GM21528 (cell line): Measurements from ENCODE around the gene PHACTR1.

ENCODE experiments used
- ATAC-seq: cut with Tn5 transposase; IDR thresholded peaks from one replicate; pipeline ENCODE4 v1.9.1; 2021; ENCODE audit warnings: mild to moderate bottlenecking, moderate library complexity; ENCODE audit not compliant: unreplicated experiment, low FRiP score

Gene PHACTR1

DNA sequence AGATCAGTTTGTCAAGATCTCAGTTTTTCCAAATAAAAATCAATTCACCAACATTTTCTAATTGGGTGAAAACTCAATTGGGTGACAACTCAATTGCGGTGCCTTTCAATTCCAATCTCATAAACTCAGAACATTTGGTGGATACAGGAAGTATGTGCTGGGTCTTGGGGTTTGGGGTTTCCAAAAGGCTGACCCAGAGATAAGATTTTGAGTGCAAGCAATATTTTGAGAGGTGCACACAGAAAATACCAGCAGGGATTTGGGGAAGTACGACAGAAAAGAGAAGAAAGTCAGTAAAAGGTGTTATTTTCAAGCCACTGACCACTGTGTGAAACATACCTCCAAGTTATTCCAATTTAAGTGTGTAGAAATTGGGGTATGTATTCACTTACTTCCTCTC is 258.0 kb downstream of the PHACTR1 start:
- no peak for ATAC-seq

DNA sequence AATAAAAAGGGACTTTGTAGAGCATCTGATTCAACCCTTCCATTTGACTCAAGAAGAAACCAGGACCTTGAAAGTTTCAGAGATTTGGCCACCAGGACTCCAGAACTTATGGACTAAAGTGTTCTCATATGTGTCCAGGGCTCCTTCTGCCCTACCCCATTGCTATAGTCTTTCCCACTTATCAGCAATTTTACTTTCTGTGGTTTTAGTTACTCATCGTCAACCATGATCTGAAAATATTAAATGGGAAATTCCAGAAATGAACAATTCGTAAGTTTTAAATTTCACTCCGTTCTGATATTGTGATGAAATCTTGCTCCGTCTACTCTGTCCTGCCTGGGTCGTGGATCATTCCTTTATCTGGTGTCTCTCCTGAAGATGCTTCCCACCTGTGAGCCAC is 259.8 kb downstream of the PHACTR1 start:
- no peak for ATAC-seq

DNA sequence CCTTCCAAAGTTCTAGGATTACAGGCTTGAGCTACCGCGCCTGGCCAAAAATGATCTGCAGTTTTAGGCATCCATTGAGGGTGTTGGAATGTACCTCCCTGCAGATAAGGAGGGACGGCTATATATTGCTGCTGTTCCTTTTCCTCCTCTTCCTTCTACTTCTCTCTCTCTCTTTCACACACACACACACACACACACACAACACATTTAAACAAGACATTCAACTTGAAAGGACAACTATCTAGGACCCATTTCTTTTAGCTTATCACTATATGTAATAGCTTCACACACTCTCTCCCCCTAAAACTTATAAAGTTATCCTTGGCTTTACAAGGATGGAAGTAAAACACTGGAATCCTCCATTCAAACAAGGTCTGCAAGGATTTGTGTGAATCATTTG is 260.6 kb downstream of the PHACTR1 start:
- no peak for ATAC-seq

DNA sequence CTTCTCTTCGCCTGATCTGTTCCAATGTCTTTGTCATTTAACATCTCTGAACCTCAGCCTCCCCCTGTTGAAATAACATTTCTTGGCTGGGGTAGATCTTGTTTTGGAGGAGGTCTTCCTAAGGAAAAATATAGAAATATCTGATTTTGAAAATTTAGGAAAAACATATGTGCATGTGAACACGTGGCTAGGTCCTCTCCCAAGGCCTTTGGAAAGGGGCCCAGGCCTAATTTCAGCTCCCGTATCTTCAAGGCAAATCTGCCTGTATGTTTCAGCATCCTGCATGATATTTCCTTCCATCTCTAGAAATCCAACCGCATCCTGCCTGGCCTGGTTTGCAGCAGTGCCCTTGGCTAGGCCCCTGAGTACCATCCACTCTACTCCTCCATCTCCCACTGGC is 261.2 kb downstream of the PHACTR1 start:
- no peak for ATAC-seq

DNA sequence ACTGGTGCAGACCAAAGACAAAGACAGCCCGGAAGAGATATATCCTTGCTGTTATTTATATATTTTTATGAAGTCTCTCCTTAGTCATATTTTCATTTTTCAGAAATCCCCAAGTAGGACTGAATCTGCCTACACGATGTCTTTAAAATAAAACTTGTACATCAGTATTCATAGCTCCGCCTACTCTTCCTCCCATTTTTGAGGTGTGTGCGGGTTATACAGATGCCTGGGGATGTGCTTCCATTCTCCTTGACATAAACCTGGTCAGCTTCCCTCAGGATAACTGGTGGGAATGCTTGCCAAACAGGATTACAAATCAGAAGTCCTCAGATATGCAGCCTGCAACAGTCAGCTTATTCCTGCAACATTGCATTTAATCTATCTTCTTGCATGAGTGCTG is 264.2 kb downstream of the PHACTR1 start:
- ATAC-seq: no peak

DNA sequence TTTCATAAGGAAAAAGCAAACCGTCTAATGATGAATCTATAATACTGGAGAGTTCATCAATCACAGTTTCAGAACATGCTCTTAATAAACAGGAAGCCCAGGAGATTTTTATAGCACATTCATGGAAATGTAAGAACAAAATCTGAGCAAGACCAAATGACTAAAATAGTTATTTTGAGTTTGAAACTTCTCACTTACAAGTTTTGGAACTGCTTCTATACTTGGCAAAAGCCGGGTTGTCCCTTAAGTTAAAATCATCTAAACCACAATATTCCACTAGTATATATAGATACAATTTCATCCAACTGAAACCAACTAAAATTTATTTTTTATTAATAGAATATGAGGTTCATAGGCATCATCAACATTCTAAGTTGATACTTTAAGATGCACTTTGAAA is 268.2 kb downstream of the PHACTR1 start:
- ATAC-seq: no peak

DNA sequence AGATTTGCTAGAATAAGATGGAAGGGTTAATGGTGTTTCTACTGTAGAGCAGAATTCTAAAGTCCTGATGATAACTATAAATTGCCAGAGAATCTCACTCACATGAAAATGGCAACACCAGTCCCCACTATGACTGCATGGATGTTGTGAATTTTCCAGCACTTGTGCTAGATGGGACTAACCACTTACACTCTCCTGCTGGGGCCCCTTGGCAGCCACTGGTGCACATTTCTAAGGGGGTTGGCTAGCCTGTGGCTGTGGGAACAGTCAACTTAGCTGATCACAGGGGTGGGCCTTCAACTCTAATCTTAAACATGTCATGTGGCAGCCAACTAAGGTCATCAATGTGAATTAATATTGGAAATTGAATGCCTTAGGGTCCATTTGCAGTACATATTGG is 271.2 kb downstream of the PHACTR1 start:
- ATAC-seq: no peak

DNA sequence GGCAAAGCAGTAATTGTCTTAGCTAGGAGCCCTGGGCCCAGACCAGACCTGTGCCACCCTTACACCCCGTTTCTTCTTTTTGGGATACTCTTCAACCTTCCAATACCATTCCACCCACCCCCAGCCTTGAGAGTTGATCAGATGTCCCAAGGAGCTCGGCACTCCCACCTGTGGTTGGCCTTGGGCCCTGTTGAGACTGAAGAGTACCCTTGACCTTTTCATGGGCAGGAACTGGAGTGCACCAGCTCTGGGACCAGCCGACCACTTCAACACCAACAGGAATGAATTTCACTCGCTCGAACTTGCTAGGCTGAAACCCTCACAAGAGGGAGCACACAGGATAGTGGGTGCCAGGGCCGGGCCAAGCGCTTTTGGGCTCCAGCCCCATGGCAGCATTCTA is 273.6 kb downstream of the PHACTR1 start:
- no peak for ATAC-seq

DNA sequence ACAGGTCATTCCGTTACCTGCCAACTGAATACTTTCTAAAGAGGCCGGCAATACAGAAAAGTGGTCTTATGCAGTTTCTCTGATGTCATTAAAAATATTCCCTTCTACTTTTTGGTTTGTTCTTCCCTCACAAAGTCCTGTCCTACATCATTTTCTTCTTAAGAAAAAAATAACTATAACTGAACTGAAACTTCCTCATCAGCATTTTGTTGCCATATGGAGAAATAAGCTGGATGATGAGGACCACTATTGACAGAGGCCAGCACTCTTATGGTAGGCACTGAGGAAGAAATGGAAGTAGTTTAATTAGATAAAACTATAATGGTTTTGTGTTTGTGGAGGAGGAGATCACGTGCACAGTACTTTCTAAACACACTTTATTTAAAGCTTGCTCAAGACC is 274.9 kb downstream of the PHACTR1 start:
- ATAC-seq: no peak

DNA sequence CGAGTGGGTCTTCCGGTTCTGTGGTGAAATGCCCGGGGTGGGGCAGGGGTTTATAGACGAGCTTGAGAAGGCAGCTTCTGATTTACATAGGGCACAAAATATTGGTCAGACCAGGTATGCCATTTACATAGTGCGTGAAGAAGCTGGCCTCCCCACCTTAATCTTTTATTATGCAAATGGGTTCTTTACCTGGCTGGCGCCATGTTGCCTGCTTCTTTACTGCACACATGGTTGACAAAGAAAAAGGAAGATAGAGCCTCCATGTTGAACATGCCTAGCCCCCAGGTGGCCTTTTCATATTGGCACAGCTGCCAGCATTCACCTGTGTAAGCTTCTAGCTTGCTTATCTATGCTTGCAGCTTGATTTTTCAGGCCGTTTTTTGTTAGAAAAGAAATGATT is 276.2 kb downstream of the PHACTR1 start:
- ATAC-seq: no peak

DNA sequence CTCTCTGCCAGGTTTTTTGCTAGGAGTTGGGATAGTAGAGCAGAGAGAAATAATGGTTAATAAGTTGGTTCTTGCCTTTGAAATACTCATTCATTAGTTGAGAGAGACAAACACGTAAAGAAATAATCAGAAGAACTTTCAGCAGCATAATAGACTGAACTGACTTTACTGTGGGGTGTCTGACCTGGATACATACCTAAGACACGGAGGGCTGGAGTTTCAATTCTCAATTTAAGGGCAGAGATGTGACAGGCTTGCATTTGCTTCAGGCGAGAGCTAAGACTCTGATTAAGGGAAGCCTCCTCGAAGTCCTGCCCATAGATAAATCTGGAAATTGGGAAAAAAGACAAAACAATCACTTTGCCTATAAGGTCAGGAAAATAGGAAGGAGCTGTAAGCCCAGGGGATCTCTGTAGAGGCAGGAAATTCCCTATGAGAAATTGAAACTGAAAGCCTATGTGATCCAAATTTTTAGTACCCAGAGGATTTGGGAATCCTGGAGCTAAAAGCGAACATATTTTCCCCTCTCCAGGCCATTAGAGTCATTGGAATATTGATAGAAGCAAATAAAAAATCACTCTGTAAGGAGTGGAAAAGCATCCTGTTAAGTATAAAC is 276.8 kb downstream of the PHACTR1 start:
- no peak for ATAC-seq

DNA sequence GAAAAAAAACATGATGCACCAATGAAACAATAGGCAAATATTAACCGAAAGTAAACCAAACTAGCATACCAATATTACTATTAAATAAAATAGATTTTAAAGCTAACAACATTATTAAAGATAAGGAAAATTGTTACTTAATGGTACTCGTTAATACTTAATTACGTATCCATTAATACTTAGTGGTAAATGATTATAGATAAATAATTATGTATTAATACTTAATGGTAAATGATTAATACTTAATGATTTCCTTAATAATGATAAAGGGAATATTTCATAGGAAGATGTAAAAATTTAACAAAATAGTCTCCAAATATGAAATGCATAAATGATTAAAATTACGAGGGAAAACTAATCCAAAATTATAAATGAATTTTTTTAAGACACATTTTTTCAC is 278.9 kb downstream of the PHACTR1 start:
- ATAC-seq: no peak

DNA sequence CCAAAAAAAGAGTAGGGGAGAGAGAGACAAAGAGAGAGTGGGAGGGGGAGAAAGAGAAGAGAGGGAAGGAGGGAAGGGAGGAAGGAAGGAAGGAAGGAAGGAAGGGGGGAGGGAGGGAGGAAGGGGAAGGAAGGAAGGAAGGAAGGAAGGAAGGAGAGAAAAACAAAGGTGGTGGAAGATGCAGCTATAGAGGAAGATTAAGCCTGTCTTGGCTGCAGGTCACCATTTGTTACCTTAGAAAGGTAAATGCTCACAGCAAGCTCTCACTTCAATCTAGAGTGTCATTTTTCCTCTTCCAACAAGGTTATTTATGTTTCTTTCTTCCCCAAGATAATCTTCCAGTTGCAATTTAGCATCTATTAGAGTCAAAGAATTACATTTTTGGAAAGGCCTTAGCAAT is 284.0 kb downstream of the PHACTR1 start:
- no peak for ATAC-seq

DNA sequence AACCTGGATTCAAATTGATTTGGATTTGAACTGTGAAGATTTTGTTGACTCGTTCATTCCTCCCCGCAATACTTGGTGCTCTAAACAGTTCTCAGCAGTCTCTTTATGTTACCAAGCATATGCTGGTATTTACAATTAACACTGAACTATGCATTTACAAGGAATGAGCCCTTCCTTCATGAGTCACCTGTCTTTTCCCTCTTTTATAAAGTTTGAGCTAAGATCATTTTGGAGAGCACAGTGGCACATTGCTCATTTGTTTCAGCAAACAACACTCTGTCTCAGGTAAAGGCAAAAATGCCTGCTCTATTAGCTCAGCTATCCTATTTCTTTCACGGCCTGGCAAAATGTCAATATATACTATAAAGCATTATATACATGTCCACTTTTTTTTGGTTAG is 285.4 kb downstream of the PHACTR1 start:
- ATAC-seq: no peak

DNA sequence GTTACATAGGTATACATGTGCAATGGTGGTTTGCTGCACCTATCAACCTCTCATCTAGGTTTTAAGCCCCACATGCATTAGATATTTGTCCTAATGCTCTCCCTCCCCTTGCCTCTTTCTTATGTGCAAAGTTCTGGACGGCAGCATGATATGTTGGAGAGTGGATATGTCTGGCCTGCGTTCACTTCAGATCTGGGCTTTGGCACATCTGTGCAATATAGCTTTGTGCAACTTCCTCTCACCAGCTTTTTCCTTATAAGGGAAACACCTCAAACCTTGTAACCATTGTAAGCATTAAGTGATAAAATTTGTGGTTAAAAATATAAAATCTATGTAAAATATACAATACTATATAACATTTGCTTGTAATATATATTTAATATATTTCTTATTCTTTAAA is 288.0 kb downstream of the PHACTR1 start:
- no peak for ATAC-seq

DNA sequence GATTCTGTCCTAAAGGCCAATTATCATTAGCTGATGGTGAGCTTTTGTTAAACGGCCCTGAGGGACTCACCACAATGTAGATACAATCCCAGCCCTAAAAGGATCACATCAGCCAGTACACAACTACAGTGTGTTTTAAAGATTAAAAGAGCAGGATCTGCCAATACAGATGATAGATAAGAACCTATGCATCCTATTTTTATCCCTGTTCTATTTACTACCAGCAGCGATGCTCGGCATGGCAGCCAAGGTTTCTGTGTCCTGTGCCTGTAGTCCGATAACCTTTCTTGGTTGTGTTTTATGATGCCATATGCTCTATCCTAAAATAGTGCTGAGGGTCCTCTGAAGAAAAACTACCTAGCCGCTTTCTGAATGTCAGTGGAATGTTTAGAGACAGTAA is 289.4 kb downstream of the PHACTR1 start:
- no peak for ATAC-seq

DNA sequence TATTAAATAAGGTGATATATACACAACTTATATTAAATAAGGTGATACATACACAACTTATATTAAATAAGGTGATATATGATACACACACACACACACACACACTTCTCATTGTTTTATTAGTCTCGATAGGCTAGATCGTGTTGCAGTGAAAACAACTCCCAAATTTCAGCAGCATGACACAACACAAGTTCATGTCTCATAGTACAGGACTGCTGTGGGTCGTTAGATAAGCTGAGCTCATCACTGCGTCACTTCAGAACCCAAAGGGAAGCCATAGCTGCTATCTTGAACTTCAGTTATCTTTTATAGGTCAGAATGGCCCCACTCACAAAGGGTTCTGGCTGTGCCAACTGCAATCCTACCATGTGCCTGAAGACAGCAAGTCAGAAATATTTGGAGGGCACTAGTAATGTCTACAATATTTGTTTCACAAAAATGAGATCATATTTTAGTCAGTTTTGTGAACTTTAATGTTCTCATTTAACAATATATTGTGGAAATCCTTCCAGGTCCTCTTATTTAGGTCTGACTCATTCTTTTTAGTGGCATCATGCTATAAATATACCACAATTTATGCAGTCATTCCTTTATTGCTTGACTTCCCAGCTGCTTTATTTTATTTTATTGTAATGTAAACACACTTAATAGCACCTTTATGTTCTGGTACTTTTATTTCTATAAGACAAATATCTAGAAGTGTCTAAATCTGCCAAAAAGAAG is 290.2 kb downstream of the PHACTR1 start:
- no peak for ATAC-seq

DNA sequence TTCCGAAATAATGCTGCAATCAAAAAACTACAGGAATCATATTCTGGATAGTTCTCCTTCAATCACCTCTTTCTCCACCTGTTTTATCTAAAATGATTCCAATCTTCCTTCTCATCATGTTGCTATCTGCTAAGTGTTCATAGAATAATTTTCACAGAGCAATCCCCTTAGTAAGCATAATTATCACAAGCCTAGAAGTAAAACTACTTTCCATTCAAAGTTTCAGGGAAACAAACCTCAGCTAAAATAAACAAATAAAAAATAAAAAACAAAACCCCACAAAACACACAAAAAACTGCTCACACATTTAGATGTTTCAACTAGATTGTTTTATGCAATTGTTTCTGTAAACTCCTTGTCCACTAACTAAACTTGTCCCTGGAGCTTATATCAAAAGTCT is 291.2 kb downstream of the PHACTR1 start:
- no peak for ATAC-seq

DNA sequence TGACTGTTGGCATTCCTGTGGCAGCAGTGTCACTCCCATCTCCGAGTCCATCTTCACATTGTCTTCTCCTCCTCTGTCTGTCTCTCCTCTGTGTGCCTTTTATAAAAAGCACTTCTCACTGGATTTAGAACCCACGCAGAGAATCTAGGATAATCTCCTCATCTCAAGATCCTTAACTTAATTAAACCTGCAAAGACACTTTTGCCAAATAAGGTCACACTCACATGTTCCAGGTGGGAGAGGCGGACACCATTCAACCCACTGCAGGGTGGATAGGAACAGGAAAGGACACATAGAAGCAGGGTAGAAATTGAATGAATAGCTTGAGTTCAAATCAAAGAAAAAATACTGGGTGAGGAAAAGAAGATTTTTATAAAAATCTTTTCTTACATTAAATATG is 292.5 kb downstream of the PHACTR1 start:
- ATAC-seq: no peak

DNA sequence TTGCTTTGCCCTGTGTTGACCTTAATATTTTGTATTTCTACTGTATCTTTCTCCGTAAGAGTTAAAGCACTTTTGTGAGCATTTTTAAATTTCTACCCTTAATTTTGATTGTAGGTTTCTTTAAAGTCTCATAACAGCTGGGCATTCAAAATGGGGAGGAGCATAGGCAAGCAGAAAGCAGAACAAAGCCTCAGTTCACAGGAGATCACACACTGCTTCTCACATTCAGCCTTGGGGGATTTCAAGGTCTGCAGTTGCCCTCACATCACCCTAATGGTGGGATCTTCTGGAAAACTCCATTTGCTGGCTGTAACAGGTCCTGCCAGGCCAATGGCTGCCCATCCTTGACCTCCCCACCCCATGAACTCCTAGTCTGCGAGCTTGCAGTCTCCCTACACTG is 292.9 kb downstream of the PHACTR1 start:
- ATAC-seq: no peak

DNA sequence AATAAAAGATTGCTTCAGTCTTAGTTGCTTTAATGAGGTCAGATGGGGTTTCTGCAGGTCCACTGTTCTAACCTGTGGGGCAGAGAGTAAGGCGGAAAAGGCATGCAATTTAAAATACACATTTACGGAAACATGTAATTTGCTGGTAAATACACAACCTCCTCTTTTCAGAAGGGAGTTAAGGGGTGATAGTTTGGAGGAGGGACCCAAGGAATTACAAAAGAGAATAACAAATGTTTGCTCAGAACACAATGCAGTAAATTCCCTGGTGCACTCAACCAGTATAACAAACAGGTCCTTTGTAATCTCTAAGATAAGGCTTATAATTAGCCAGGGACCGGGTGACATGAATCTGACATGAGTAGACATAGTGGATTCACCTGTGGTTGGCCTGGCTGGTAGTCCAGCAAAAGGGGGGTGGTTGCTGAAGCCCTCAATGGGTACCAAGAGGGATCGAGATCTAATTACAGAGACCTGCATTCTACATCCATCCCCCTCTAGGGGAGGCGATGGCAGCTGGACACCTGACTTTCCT is 295.1 kb downstream of the PHACTR1 start:
- ATAC-seq: no peak

DNA sequence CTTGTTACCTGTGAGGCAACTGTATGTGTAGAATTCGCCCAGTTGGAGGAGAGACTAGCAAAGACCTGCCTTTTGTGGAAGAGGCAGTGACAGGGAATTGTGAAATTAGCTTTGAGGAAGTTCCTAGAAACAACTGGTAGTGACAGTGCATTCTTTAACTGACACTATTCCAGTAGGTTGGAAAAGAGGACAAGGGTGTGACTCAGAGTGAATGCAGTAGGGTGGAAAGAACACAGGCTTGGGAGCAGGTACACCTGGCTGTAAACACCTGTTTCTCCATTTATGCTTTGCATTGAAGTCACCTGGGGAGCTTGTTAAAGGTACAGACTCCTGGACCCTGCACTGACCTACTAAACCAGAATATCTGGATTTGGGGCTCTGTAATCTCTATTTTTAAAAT is 295.7 kb downstream of the PHACTR1 start:
- no peak for ATAC-seq
